HG02970 (cell line): ENCODE data around the gene RAI1.
A peak's percentile ranks its signal among the peaks of the same experiment; 100 is the strongest.
"Not testable (repeated sequence)": the region's sequence is repeated elsewhere in the genome, so short reads cannot be mapped to it uniquely, and the experiment has no call there.

Experiments used
- ATAC-seq: cut with Tn5 transposase; IDR thresholded peaks from one replicate; pipeline ENCODE4 v1.9.1; 2021; ENCODE audit warnings: mild to moderate bottlenecking, moderate library complexity, moderate number of reproducible peaks; ENCODE audit not compliant: unreplicated experiment, low FRiP score

RAI1 gene, protein sequence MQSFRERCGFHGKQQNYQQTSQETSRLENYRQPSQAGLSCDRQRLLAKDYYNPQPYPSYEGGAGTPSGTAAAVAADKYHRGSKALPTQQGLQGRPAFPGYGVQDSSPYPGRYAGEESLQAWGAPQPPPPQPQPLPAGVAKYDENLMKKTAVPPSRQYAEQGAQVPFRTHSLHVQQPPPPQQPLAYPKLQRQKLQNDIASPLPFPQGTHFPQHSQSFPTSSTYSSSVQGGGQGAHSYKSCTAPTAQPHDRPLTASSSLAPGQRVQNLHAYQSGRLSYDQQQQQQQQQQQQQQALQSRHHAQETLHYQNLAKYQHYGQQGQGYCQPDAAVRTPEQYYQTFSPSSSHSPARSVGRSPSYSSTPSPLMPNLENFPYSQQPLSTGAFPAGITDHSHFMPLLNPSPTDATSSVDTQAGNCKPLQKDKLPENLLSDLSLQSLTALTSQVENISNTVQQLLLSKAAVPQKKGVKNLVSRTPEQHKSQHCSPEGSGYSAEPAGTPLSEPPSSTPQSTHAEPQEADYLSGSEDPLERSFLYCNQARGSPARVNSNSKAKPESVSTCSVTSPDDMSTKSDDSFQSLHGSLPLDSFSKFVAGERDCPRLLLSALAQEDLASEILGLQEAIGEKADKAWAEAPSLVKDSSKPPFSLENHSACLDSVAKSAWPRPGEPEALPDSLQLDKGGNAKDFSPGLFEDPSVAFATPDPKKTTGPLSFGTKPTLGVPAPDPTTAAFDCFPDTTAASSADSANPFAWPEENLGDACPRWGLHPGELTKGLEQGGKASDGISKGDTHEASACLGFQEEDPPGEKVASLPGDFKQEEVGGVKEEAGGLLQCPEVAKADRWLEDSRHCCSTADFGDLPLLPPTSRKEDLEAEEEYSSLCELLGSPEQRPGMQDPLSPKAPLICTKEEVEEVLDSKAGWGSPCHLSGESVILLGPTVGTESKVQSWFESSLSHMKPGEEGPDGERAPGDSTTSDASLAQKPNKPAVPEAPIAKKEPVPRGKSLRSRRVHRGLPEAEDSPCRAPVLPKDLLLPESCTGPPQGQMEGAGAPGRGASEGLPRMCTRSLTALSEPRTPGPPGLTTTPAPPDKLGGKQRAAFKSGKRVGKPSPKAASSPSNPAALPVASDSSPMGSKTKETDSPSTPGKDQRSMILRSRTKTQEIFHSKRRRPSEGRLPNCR (N-terminal part only)

DNA sequence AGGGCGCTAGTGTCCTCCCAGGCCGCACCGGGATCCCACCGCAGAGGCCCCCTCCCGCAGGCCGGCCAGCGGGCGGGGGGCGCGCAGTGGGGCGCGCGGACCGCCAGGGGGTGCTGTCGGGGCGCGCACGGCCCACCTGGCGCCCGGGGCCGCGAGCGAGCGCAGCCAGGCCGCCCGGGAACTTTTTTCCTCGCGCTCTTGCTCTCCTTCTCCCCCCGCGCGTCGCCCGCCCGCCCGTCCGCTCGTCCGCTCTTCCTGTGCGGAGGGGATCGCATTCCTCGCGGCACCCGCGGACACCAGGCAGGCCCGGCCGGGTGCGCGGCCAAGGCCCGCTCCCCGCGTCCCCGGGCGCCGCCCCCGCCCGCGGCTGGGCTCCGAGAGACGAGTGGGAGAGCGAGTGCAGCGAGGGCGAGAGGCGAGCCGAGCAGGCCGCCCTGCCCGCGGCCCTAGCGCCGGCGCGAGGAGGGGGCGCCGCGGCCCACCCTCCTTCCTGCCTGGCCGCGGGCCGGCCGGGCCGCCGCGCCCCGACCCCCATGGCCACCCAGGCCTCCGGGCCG lies at the start of gene RAI1:
Gene RAI1 (plus strand): TSS at position 272 of the 557 bp plus-strand sequence. CDS start 111,491 bp downstream, outside the sequence.
- peak; percentile 46 for ATAC-seq

DNA sequence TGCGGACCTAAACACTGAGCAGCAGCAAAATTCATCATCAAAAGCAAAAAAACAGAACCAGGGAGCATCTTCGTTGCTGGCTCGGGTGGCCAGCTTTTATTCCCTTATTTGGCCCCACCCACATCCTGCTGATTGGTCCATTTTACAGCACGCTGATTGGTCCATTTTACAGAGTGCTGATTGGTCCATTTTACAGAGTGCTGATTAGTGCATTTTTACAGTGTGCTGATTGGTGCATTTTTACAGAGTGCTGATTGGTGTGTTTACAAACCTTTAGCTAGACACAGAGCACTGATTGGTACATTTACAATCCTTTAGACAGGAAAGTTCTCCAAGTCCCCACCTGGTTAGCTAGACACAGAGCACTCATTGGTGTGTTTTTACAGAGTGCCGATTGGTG lies 48.6 kb upstream of the RAI1 start:
- not testable (repeated sequence) for ATAC-seq

DNA sequence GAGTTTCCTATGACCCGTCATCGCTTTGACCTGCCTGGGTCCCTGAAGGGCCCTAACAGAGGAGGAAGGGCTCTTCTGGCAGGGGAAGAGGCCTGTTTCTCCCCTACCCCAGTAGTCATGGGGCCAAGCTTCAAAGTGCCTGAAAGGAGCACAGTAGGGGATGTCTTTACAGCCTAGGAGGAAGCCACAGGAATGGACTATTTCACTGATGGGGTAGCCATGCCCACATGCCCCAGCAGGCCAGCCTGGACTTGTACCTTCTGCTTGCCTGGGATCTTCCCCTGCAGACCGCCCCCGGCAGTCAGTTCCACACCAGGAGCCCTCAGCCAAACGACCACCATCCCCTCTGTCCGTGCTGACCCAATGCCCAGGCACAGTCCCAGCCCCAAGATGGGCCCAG lies 47.9 kb upstream of the RAI1 start:
- ATAC-seq: no peak

DNA sequence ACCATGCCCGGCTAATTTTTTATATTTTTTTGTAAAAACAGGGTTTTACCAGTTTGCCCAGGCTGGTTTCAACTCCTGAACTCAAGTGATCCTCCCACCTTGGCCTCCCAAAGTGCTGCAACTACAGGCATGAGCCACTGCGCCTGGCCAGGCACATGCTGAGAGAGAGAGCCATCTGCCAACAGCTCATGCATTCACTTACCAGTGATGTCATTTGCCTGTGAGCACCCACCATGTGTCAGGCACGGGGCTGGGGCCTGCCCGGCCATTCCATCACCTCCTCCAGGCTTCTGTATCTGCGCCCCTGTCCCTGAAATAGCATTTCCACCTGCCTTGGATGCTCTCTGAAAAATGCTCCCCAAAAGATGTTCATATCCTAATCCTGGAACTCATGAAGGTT lies 46.1 kb upstream of the RAI1 start:
- no peak for ATAC-seq

DNA sequence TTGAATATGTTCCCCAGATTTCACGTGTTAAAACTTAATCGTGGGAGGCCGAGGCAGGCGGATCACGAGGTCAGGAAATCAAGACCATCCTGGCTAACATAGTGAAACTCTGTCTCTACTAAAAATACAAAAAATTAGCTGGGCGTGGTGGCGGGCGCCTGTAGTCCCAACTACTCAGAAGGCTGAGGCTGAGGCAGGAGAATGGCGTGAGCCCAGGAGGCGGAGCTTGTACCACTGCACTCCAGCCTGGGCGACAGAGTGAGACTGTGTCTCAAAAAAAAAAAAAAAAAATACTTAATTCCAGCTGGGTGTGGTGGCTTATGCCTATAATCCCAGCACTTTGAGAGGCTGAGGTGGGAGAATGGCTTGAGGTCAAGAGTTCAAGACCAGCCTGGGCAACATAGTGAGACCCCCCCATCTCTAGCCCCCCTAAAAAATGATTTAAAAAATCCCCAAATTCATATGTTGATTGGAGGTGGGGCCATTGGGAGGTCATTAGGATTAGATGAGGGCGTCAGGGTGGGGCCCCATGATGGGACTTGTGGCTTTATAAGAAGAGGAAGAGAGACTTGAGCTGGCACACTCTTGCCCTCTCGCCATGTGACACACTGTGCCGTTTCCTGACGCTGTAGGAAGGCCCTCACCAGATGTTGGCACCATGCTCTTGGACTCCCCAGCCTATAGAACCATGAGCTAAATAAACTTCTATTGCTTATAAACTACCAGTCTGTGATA lies 45.6 kb upstream of the RAI1 start:
- ATAC-seq: not testable (repeated sequence)

DNA sequence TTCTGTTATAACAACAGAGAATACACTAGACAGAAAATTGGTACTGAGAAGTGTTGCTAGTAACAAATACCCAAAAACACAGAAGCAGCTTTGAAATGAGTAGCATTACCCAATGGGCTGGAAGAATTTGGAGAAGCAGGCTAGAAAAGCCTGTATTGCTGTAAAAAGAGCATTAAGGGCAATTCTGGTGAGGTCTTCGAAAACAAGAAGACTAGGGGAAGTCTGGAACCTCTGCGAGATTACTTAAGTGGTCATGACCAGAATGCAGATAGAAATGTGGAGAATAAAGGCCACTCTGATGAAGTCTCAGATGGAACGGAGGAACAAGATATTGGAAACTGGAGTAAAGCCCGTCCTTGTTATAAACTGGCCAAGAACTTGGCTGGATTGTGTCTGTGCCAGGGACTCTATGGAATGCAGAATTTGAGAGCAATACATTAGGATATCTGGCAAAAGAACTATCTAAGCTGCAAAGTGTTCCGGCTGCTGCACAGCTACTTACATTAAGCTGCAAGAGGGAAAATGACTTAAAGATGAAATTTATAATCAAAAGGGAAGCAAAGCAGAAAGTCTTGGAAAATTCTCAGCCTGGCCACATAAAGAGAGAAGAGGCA lies 44.9 kb upstream of the RAI1 start:
- no peak for ATAC-seq

DNA sequence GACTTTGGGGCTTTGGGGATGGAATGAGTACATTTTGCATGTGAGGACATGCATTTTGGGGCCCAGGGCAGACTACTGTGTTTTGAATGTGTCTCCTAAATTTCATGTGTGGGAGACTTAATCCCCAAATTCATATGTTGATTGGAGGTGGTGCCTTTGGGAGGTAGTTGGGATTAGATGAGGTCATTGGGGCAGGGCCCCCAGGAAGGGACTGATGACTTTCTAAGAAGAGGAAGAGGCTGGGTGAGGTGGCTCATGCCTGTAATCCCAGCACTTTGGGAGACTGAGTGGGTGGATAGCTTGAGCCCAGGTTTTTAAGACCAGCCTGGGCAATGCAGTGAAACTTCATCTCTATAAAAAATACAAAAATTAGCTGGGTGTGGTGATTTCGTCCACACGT lies 42.8 kb upstream of the RAI1 start:
- no peak for ATAC-seq

DNA sequence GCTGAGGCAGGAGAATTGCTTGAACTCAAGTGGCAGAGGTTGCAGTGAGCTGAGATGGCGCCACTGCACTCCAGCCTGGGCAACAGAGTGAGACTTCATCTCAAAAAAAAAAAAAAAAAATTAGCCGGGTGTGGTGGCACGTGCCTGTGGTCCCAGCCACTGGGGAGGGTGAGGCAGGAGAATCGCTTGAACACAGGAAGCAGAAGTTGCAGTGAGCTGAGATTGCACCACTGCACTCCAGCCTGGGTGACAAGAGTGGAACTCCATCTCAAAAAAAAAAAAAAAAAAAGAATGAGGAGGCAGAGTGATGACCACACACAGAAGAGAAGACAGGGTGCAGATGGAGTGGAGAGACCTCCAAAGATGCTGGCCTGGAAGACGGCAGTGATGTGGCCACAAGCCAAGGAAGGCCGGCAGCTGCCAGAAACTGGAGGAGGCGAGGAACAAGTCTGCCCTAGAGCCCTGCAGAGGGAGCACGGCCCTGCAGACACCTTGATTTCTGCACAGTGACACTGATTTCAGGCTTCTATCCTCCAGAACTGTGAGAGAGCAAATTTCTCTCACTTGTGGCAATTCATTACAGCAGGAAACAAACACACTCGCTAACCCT lies 41.5 kb upstream of the RAI1 start:
- ATAC-seq: not testable (repeated sequence)

DNA sequence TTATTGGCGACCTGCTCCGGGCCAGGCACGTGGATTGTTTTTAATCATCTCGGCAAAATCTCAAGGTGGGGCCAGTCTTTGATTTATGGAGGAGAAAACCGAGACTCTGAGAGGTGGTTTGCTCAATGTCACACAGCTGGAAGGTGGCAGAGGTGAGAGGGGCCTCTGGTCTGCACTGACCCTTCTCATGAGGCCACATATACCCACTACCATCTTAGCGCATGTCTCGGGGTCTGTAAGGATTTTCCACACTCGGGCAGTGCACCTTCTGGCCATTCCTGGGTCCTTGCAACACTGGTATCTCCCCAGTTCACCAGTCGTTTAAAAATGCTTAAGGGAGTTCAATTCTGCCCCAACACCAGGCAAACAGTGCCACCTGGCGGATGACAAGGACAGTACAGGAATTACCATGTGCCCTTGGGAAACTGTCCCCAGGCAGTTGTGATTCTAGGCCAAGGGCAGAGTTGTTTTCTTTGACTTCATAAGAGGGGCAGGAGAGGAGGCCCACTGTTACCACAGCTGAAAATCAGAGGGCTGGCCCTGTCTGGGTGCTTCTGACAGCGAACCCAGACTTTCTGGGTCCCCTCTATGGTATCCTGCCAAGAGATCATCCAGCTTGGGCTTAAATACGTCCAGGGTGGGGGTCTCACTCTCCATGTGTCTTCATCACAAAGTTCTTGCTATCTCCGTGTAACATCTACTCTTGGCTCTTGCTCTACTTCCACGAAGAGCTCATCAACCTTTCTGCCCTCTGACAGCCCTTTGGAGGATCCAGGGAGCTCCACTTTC lies 39.4 kb upstream of the RAI1 start:
- no peak for ATAC-seq

DNA sequence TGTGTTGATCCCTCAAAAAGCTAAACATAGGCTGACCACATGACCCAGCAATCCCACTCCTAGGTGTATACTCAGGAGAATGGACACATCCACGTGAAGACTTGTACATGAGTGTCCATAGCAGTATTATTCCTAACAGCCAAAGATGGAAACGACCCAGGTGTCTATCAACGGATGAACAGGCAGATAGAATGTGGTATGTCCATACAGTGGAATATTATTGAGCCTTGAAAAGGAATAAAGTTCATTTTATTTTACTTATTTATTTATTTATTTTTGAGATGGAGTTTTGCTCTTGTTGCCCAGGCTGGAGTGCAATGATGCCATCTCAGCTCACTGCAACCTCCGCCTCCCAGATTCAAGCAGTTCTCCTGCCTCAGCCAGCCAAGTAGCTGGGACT lies 36.1 kb upstream of the RAI1 start:
- ATAC-seq: not testable (repeated sequence)

DNA sequence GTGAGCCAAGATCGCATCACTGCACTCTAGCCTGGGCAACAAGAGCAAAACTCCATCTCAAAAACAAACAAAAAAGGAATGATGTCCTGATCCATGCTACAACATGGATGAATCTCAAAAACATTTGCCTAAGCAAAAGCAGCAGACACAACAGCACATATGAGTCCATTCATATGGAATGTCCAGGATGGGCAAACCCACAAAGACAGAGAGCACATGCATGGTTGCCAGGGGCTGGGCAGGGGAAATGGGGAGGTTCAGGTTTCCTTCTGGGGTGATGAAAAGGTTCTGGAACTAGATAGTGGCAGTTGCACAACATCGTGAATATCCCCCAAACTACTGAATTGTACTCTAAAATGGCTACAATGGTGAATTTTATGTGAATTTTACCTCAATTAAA lies 35.3 kb upstream of the RAI1 start:
- no peak for ATAC-seq

DNA sequence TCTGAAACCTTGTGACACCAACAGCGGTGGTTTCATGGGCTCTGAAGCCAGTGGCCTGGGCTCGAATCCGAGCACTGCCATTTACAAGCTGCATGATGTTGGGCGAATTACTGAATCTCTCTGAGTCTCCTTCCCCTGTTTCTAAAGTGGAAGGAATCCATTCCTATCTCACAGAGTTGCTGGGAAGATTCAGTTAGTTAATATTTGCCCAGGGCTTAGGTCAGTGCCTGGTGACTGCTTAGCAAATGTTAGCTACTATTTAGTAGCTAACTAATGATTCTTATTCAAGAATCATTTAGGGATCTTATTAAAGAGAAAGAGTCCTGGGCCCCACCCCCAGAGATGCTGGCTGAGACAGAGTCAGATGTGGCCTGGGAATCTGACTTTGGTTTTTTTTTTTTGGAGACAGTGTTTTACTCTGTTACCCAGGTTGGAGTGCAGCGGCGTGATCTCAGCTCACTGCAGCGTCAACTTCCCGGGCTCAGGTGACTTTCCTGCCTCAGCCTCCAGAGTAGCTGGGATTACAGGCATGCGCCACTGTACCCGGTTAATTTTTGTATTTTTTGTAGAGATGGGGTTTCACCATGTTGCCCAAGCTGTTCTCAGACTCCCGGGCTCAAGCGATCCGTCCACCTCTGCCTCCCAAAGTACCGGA lies 33.6 kb upstream of the RAI1 start:
- no peak for ATAC-seq

DNA sequence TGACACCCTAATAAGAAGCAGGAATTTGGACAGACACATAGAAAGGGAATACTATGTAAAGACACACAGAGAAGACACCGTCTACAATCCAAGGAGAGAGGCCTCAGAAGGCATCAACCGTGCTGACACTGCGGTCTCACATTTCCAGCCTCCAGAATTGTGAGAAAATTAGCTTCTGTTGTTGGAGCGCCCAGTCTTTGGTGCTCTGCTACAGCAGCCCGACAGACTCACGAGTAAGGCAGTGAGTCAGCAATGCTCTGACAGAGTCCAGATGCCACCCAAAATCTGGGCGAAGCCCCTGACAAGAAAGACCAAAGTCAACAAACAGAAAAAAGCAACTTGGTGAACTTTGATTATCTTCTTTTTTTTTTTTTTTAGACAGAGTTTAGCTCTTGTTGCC lies 32.5 kb upstream of the RAI1 start:
- no peak for ATAC-seq

DNA sequence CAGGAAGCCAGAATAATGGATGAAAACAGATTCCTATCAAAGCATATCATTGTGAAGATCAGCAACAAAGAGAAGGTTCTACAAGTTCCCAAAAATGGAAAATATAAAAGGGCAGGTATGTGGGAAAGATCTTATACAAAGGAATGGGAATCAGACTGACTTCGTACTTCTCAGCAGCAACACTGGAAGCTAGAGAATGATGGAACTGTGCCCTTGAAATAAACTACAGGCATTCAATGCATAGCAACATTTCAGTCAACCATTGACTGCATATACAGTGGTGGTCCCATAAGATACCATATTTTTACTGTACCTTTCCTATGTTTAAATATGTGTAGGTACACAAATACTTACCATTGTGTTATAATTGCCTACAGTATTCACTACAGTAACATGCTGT lies 30.3 kb upstream of the RAI1 start:
- no peak for ATAC-seq

DNA sequence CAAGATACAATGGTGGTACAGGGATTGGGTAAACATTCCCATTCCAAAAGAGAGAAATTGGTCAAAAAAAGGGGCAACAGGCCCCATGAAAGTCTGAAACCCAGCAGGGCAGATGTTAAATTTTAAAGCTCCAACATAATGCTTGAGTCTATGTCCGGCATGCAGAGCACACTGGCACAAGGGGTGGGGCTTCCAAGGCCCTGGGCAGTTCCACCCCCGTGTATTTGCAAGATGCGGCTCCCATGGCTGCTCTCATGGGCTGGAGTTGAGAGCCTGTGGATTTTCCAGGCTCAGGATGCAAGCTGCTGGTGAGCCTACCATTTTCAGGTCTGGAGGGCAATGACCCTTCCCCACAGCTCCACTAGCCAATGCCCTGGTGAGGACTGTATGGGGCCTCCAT lies 27.9 kb upstream of the RAI1 start:
- no peak for ATAC-seq

DNA sequence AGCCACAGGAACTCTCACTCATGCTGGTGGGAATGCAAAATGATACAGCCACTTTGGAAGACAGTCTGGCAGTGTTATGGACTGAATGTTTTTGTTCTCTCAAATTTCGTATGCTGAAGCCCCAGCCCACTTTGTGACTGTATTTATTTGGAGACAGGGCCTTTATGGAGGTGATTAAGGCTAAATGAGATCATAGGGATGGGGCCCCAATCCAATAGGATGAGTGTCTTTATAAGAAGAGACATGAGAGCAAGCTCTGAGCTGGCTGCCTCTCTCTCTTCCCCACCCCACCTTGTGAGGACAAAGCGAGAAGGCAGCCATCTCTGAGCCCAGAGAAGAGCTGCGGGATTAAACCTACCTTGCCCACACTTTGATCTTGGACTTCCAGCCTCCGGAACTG lies 21.9 kb upstream of the RAI1 start:
- ATAC-seq: no peak

DNA sequence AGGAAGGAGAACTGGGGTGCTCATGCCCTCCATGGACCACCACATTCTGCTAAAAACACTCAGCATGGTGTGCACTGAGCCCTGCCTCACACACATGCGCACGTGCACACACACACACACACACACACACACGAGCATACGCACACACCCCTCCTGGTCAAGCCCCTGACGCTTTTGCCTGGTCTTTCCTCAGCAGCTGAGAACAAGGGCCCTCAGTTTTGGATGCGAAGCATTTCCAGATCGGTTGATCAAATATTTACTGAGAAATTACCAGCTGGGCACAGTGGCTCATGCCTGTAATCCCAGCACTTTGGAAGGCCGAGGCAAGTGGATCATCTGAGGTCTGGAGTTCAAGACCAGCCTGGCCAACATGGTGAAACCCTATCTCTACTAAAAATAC lies 20.1 kb upstream of the RAI1 start:
- ATAC-seq: no peak

DNA sequence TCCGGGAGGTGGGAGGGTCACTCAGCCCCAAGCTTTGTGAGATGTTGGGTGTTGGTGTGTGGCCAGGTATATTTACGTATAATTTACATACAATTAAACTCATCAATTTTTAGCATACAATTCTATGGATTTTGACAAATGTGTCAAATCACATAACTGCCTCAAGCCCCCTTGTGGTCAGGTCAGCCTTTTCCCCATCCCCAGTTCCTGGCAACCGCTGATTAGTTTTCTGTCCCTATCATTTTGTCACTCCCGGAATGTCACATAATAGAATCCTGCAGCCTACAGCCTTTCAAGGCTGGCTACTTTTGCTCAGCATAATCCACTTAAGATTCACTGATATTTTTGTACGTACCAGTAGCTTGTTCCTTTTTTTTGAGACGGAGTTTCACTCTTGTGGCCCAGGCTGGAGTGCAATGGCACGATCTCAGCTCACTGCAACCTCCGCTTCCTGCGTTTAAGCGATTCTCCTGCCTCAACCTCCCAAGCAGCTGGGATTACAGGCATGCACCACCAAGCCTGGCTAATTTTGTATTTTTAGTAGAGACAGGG lies 19.3 kb upstream of the RAI1 start:
- ATAC-seq: no peak
